Activated naive CD8-positive, alpha-beta T cell (primary cell): ENCODE data around the gene SYT3.
"Not testable (repeated sequence)": the region's sequence is repeated elsewhere in the genome, so short reads cannot be mapped to it uniquely, and the experiment has no call there.

Experiments
- H3K27ac Mint-ChIP-seq: one replicate; pipeline ENCODE4 v1.8.0; 2021; ENCODE audit warnings: mixed read lengths
- H3K27me3 Mint-ChIP-seq: one replicate; pipeline ENCODE4 v1.8.0; 2021; ENCODE audit warnings: mixed read lengths
- H3K36me3 Mint-ChIP-seq: one replicate; pipeline ENCODE4 v1.8.0; 2021; ENCODE audit warnings: mixed read lengths
- H3K4me1 Mint-ChIP-seq: one replicate; pipeline ENCODE4 v1.8.0; 2021; ENCODE audit warnings: low read depth, mixed read lengths
- H3K4me3 Mint-ChIP-seq: one replicate; pipeline ENCODE4 v1.8.0; 2021; ENCODE audit warnings: mild to moderate bottlenecking, mixed read lengths
- H3K9me3 Mint-ChIP-seq: one replicate; pipeline ENCODE4 v1.8.0; 2021; ENCODE audit warnings: low read depth, mixed read lengths

Gene SYT3

GRCh38 chr19:50606059-50606836 is 33.4 kb downstream of the SYT3 start:
- peaks cover 41% of the 10 kb centered on the region for H3K27me3 Mint-ChIP-seq
- not testable (repeated sequence) for H3K36me3 Mint-ChIP-seq, H3K9me3 Mint-ChIP-seq, H3K27ac Mint-ChIP-seq, H3K4me3 Mint-ChIP-seq
- peaks cover 13% of the 10 kb centered on the region for H3K4me1 Mint-ChIP-seq

DNA sequence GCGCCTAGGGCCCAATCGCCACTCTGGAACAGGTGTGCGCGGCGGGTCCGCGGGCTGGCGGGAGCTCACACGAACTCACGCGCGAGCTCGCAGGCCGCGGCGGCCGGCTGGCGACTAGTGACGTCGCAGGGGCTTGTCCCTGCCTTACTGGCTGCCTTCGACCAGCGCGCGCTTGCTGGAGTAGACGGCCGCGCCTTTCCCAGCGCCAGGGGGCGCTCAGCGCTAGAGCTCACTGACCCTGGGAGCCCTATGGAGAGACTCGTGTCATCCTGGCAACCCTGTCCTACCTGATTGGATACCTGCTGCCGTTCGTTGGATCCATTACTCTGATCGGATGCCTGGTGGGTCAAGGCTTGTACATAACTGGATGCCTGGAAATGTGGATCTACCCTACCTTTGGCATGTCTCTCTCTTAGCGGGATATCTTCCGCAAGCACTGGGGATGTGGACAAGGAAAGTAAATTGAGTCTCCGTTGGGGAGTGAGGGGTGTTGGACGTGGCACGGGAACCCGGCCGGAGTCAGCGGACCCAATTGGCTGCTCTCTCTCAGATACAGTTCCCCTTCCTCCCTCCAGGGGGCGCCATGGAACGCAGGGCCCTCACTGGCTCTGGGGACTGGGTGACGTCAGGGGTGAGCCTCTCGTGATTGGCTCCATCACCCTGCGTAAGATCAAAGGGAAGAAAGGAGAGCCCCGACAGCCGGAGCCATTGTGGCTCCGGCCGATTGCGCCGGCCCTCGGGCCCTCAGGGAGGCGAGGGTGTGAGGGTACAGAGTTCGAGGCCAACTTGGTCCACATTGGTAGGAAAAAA is 35.2 kb downstream of the SYT3 start:
- not testable (repeated sequence) for H3K27ac Mint-ChIP-seq, H3K4me3 Mint-ChIP-seq, H3K36me3 Mint-ChIP-seq, H3K9me3 Mint-ChIP-seq
- Mint-ChIP-seq H3K27me3 (peaks cover 40% of the 10 kb centered on the region), H3K4me1 (peaks cover 13% of the 10 kb centered on the region)

GRCh38 chr19:50602935-50603334 is 36.7 kb downstream of the SYT3 start:
- peaks cover 8% of the 10 kb centered on the region for H3K4me1 Mint-ChIP-seq
- no peaks in the 10 kb centered on the region for H3K36me3 Mint-ChIP-seq
- H3K27me3 Mint-ChIP-seq = peaks cover 38% of the 10 kb centered on the region
- no peaks in the 10 kb centered on the region for H3K9me3 Mint-ChIP-seq
- no peak overlapping the region for H3K4me3 Mint-ChIP-seq
- H3K27ac Mint-ChIP-seq = no peak overlapping the region

- no peak overlapping the region for H3K4me3 Mint-ChIP-seq
- no peaks in the 10 kb centered on the region for H3K36me3 Mint-ChIP-seq
- H3K9me3 Mint-ChIP-seq = no peaks in the 10 kb centered on the region
- H3K27ac Mint-ChIP-seq = no peak overlapping the region
- H3K27me3 Mint-ChIP-seq = peaks cover 38% of the 10 kb centered on the region
- H3K4me1 Mint-ChIP-seq = peaks cover 4% of the 10 kb centered on the region
These were observed 37.2 kb downstream of the SYT3 start for GRCh38 chr19:50602496-50602895.

DNA sequence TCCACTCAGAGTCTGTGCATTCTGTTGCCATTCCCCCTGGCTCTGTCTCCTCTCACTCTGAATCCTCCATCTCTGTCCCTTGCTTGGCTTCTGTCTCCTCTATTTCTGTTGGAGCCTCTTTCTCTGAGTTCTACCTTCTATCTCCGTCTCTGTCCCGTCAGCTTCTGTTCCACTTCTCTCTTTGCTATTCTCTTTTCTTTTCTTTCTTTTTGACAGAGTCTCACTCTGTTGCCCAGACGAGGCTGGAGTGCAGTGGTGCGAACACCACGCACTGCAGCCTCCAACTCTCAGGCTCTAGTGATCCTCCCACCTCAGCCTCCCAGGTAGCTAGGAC is 37.6 kb downstream of the SYT3 start:
- no peaks in the 10 kb centered on the region for H3K9me3 Mint-ChIP-seq
- no peak overlapping the region for H3K27ac Mint-ChIP-seq
- no peaks in the 10 kb centered on the region for H3K4me1 Mint-ChIP-seq
- no peaks in the 10 kb centered on the region for H3K36me3 Mint-ChIP-seq
- no peak overlapping the region for H3K4me3 Mint-ChIP-seq
- peaks cover 38% of the 10 kb centered on the region for H3K27me3 Mint-ChIP-seq

DNA sequence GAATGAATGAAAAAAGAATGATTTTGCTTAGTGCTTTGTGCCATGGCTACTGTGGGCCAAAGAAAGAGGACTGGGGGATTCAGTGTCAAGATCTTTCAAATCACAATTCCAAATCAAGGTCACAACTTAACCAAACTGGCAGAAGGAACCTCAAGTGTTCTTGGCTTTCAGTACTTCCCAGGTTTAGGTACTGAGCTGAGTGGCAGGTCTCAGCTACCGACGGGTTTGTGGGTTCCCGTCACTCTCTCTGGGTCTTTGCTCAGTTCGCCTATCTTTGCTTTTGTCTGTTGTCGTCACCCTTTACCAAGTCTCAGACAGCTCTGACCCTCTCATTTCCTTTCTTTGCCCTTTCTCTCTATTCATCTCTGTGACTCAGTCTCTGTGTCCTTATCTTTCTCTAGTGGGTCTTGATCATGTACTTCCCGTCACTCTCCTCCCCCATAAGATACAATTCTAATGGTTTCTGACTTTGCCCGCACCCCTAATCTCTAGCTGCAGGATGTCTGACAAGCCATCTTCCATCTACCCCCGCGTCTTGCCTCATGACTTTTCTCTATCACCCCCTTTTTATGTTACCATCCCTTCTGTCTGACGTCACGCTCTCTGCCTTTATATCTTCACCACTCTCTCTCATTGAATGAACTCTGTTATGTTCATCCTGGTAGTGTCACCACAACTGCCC is 38.1 kb downstream of the SYT3 start:
- Mint-ChIP-seq H3K36me3 (no peaks in the 10 kb centered on the region), H3K27me3 (peaks cover 37% of the 10 kb centered on the region), H3K9me3 (no peaks in the 10 kb centered on the region), H3K4me3 (no peak overlapping the region), H3K4me1 (no peaks in the 10 kb centered on the region), H3K27ac (no peak overlapping the region)

DNA sequence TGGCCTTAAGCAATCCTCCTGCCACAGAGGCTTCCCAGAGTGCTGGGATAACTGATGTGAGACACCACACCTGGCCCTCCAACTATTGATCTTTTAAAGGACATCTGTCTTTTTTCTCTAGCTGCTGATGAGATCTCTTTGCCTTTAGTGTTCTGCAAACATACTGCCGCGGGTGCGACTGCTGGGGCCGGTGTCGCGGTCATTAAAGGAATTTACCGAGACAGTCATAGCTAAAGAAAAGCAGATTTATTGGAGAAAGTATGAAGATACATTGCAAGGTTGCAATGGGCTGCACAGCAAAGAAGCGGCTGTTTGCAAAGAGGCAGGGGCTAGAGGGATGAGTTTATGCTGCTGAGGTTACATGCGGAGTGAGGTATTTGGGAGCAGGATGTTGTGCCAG is 40.3 kb downstream of the SYT3 start:
- Mint-ChIP-seq H3K36me3 (no peaks in the 10 kb centered on the region), H3K4me1 (no peaks in the 10 kb centered on the region), H3K4me3 (no peak overlapping the region), H3K9me3 (no peaks in the 10 kb centered on the region), H3K27ac (no peak overlapping the region), H3K27me3 (peaks cover 32% of the 10 kb centered on the region)

GRCh38 chr19:50590191-50590590 is 49.5 kb downstream of the SYT3 start:
- Mint-ChIP-seq H3K27ac (no peak overlapping the region), H3K4me1 (no peaks in the 10 kb centered on the region), H3K9me3 (no peaks in the 10 kb centered on the region), H3K4me3 (no peak overlapping the region), H3K36me3 (no peaks in the 10 kb centered on the region), H3K27me3 (peaks cover 6% of the 10 kb centered on the region)

DNA sequence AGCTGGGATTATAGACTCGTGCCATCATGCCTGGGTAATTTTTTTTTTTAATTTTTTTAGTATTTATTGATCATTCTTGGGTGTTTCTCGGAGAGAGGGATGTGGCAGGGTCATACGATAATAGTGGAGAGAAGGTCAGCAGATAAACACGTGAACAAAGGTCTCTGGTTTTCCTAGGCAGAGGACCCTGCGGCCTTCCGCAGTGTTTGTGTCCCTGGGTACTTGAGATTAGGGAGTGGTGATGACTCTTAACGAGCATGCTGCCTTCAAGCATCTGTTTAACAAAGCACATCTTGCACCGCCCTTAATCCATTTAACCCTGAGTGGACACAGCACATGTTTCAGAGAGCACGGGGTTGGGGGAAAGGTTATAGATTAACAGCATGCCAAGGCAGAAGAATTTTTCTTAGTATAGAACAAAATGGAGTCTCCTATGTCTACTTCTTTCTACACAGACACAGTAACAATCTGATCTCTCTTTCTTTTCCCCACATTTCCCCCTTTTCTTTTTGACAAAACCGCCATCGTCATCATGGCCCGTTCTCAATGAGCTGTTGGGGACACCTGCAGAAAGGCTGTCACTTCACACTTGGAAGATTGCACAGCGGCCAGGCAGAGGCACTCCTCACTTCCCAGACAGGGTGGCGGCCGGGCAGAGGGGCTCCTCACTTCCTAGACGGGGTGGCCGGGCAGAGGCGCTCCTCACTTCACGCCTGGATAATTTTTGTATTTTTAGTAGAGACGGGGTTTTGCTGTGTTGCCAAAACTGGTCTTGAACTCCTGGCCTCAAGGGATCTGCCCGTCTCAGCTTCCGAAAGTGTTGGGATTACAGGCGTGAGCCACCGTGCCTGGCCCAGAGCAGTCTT is 57.7 kb downstream of the SYT3 start:
- H3K27ac Mint-ChIP-seq, H3K36me3 Mint-ChIP-seq, H3K4me3 Mint-ChIP-seq, H3K9me3 Mint-ChIP-seq, H3K4me1 Mint-ChIP-seq, H3K27me3 Mint-ChIP-seq: not testable (repeated sequence)

DNA sequence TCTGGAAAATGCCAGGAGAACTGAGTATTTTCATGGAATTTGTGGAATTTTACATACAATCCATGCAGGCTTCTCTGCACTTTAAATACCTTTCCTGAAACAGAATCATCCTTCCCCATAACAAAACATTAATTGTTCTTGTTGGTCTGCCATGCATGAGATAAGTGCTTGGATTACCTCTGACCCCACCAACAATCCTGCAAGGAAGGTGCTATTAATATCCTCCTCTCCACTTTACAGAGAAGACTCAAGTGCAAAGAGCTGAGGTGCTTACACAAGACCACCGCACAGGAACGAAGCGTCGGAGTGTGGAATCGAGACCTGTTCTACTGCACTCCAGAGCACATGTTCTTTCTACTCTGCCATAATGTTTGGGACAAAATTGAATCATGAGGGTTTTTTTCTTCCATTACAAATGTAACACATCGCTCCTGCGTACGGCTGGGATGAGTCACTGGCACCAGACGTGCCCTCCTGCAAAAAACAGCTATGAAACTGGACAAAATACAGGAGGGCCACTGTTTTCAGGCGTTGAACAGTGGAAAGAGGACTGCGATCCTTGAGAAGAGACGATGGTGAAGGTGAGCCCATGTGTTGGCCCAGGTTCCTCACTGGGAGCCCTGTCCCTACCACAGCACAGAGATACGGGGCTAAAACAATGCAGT is 58.6 kb downstream of the SYT3 start:
- Mint-ChIP-seq H3K9me3 (no peaks in the 10 kb centered on the region), H3K27me3 (peaks cover 6% of the 10 kb centered on the region), H3K36me3 (no peaks in the 10 kb centered on the region), H3K4me1 (no peaks in the 10 kb centered on the region), H3K27ac (no peak overlapping the region), H3K4me3 (no peak overlapping the region)

GRCh38 chr19:50580240-50580639 is 59.4 kb downstream of the SYT3 start:
- no peaks in the 10 kb centered on the region for H3K36me3 Mint-ChIP-seq
- H3K27me3 Mint-ChIP-seq = peaks cover 6% of the 10 kb centered on the region
- no peaks in the 10 kb centered on the region for H3K4me1 Mint-ChIP-seq
- no peak overlapping the region for H3K4me3 Mint-ChIP-seq
- no peaks in the 10 kb centered on the region for H3K9me3 Mint-ChIP-seq
- H3K27ac Mint-ChIP-seq = no peak overlapping the region

DNA sequence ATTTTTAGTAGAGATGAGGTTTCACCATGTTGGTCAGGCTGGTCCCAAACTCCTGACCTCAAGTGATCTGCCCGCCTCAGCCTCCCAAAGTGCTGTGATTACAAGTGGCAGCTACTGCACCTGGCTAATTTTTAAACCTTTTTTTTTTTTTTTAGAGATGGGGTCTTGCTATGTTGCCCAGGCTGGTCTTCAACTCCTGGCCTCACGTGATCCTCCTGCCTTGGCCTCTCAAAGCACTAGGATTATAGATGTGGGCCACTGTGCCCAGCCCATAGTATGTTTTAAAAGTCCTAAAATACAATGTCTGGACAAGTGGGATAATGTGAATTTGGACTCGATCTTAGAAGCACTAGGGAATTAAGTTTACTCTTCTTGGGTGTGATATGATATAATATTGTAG is 62.9 kb downstream of the SYT3 start:
- H3K4me1 Mint-ChIP-seq, H3K27me3 Mint-ChIP-seq, H3K36me3 Mint-ChIP-seq: not testable (repeated sequence)

DNA sequence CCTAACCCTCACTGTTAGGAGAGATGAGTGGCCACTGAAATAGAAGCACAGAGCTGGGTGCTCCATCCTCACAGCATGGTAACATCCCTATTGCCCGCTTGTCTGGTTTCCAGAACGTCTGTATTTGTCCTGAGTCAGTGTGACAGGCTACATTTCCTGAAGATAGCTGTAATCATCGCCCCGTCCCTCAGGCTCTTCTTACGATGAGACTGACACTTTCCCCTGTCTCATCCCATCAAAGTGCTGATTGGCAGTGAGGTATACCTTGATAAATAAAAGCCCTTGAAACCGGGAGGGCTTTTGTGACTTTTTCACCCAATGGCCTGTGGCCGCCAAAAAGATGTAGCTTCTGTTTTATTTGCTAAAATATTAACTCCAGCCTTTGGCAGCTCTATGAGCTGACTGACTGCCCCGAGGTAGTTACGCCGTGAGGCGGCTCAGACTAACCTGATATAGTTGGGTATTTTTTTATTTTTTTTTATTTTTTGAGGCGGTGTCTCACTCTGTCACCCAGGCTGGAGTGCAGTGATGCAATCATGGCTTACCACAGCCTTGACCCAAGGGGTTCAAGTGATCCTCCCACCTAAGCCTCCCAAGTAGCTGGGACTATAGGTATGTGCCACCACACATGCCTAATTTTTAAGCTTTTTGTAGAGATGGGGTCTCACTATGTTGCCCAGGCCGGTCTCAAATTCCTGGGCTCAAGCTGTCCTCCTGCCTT is 65.8 kb downstream of the SYT3 start:
- Mint-ChIP-seq H3K27ac (no peak overlapping the region), H3K4me3 (no peak overlapping the region), H3K4me1 (no peaks in the 10 kb centered on the region), H3K9me3 (no peaks in the 10 kb centered on the region), H3K27me3 (peaks cover 5% of the 10 kb centered on the region), H3K36me3 (no peaks in the 10 kb centered on the region)

More for the DNA sequence above, 62.9 kb downstream of the SYT3 start:
- not testable (repeated sequence) for H3K27ac Mint-ChIP-seq, H3K4me3 Mint-ChIP-seq, H3K9me3 Mint-ChIP-seq
